Duodenal mucosa (tissue), 2 donors: Measurements from ENCODE around the gene PLD4.

ENCODE experiments used
- H3K27ac ChIP-seq: one replicate; pipeline ENCODE4 v1.7.0; 2013; ENCODE audit warnings: low read depth, low read length
- H3K27me3 ChIP-seq, 2 donors: one replicate each; pipeline ENCODE4 v1.7.0; 2013; ENCODE audit warnings: low read length in 2 of 2, control low read depth in 1 of 2; ENCODE audit not compliant: insufficient read depth in 2 of 2, control insufficient read depth in 1 of 2
- H3K36me3 ChIP-seq, 2 donors: one replicate each; pipeline ENCODE4 v1.7.0; 2013; ENCODE audit warnings: low read length in 2 of 2, control low read depth in 1 of 2; ENCODE audit not compliant: insufficient read depth in 2 of 2, control insufficient read depth in 1 of 2
- H3K4me1 ChIP-seq, 2 donors: one replicate each; pipeline ENCODE4 v1.7.0; 2013; ENCODE audit warnings: low read length in 2 of 2, control low read depth in 1 of 2; ENCODE audit not compliant: insufficient read depth in 2 of 2, control insufficient read depth in 1 of 2
- H3K4me3 ChIP-seq, 2 donors: one replicate each; pipeline ENCODE4 v1.7.0; 2013; ENCODE audit warnings: low read length in 2 of 2, low read depth in 1 of 2
- H3K9ac ChIP-seq, 2 donors: one replicate each; pipeline ENCODE4 v1.7.0; 2013; ENCODE audit warnings: low read length in 2 of 2, low read depth in 1 of 2
- H3K9me3 ChIP-seq, 2 donors: one replicate each; pipeline ENCODE4 v1.7.0; 2013; ENCODE audit warnings: low read length in 2 of 2, control low read depth in 1 of 2; ENCODE audit not compliant: control insufficient read depth in 1 of 2

PLD4 gene

DNA sequence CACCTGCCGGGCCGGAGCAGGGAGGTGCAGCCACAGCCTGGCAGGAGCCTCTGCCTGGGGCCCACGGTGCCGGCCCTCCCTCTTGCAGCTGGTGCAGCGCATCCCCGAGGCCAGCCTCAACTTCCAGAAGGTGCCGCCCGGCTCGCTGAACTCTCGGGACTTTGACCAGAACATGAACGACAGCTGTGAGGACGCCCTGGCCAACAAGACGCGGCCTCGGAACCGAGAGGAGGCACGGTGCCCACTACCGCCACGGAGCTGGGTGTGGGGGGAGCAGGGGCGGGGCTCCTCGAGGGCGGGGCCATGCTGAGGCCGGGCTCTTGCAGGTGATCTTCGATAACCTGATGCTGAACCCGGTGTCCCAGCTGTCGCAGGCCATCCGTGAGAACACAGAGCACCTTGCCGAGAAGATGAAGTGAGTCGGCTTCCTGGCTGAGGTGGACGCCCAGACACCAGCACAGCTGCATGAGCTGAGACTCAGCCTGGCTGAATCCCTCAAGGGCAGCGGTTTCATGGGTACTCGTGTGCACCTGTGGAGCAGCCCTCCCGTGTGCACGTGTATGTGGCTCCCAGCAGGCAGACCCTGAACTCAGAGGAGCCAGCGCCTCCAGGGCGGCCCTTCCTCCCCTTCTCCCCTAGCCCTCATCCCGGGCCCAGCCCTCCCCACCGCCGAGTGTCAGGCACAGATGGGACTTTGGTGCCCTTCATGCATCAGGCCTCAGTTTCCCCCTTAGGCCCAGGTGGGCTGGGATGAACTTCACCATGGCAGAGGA lies 31.1 kb upstream of the PLD4 start:
- H3K9ac ChIP-seq: no peak overlapping the region
- H3K27ac ChIP-seq: no peak overlapping the region
- peaks cover 0 to 9% of the 10 kb centered on the region in 2 donors for H3K36me3 ChIP-seq
- no peaks in the 10 kb centered on the region for H3K9me3 ChIP-seq
- no peaks in the 10 kb centered on the region for H3K27me3 ChIP-seq
- no peak overlapping the region for H3K4me3 ChIP-seq
- peaks cover 19 to 33% of the 10 kb centered on the region in 2 donors for H3K4me1 ChIP-seq

DNA sequence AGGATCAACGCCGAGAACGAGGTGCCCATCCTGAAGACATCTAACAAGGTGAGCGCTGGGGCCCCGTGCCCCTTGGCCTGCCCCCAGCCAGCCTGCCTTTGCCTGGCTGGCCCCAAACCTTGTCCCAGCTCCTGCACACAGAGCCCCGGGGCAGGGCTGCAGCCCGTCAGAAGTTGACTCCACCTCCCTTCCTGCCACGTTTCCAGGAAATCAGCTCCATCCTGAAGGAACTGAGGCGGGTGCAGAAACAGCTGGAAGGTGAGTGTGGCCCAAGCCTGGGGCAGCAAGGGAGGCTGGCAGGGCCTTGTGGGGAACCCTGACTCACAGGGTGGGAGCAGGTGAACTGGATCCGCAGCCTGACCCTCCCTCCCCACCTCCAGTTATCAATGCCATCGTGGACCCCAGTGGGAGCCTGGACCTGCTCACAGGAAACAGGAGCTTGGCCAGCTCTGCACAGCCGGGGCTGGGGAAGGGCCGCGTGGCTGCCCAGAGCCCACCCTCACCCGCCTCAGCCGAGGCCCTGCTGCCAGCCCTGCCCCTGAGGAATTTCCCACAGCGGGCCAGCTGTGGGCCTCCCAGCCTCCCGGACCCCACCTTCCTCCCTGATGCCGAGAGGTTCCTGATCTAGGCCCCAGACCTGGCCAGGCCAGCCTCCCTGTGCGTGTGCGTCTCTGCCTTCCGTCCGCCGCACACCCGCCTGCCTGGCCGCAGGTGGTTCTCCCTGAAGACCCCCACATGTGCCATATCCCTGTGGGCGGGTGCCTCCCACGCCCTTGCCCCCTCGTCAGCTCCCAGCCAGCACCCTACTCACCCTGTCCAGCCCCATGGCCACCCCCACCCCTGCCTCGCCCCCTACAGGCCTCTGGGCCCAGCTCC lies 30.1 kb upstream of the PLD4 start:
- Histone ChIP-seq H3K27me3 (no peaks in the 10 kb centered on the region), H3K9me3 (no peaks in the 10 kb centered on the region), H3K4me1 (peaks cover 19 to 33% of the 10 kb centered on the region in 2 donors), H3K27ac (no peak overlapping the region), H3K9ac (no peak overlapping the region), H3K36me3 (peaks cover 0 to 8% of the 10 kb centered on the region in 2 donors), H3K4me3 (no peak overlapping the region)

DNA sequence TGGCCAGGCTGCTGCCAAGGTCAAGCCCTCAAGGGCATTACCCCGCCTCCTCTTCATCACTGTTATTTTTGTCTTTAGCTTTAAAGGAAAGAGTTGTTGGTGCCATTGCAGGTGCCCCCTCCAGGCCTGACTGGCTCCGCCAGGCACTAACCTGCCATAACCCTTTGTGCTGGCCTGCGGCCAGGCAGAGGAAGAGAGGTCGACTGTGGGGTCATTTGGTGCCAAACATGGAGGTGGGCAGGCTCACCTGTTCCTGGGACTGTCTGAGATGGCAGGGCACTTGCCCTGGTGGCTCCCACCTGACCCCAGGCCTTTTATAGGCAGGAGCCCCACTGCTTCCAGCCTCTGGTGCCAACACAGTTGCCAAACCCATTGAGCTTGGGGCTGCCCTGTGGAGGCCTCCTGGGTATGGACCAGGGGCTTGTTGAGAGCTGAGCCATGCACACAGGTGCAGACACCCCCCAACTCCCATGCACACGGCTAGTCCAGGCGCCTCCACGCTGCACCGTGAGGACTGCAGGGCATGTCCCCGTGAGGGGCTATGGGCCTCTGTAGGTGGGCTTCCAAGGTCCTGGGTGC lies 29.4 kb upstream of the PLD4 start:
- Histone ChIP-seq H3K4me3 (no peak overlapping the region), H3K27me3 (no peaks in the 10 kb centered on the region), H3K9me3 (no peaks in the 10 kb centered on the region), H3K36me3 (peaks cover 0 to 8% of the 10 kb centered on the region in 2 donors), H3K4me1 (peaks cover 19 to 33% of the 10 kb centered on the region in 2 donors), H3K27ac (no peak overlapping the region), H3K9ac (no peak overlapping the region)

DNA sequence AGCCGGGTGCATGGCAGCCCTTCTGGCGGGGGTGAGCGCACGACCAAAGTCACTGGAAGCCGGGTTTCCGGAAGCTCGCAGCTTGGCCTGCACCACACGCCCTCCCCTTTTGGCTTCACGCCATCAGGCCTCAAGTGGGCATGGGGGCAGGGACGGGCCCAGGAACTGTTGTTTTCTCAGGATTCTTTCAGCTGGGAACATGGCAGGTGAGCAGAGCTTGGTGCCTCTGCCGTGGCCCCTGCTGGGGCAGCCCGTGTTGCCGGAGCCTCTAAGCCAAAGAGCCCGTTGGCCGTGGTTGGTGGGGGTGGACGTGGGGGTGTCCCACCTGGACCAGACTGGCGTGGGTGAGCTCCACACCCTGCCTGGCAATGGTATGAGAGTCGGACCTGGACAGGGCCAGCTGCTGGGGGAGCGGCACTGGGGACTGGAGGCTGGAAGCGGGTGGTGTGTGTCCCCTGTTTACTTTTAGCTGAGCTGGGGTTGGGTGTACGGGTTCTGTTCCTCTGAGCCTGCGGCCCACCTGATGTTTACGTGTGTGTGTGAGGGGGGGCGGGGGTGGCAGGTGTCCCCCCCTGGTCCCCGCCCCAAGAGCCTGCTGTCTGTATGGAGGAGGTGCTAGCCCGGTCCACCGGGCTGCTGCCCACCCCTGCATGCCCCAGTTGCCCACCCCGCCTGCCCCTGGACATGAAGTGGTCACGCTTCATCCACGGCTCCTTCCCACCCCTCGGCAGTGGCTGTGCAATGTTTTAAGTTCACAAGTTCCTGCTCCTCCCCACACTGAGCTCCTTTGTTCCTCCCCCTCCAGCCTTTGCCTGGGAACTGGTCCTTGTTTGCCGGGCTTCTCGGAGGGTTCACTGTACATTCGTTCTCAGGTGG lies 28.7 kb upstream of the PLD4 start:
- Histone ChIP-seq H3K36me3 (peaks cover 0 to 8% of the 10 kb centered on the region in 2 donors), H3K4me1 (peaks cover 19 to 33% of the 10 kb centered on the region in 2 donors), H3K27me3 (no peaks in the 10 kb centered on the region), H3K9me3 (no peaks in the 10 kb centered on the region), H3K27ac (no peak overlapping the region), H3K4me3 (no peak overlapping the region), H3K9ac (no peak overlapping the region)

DNA sequence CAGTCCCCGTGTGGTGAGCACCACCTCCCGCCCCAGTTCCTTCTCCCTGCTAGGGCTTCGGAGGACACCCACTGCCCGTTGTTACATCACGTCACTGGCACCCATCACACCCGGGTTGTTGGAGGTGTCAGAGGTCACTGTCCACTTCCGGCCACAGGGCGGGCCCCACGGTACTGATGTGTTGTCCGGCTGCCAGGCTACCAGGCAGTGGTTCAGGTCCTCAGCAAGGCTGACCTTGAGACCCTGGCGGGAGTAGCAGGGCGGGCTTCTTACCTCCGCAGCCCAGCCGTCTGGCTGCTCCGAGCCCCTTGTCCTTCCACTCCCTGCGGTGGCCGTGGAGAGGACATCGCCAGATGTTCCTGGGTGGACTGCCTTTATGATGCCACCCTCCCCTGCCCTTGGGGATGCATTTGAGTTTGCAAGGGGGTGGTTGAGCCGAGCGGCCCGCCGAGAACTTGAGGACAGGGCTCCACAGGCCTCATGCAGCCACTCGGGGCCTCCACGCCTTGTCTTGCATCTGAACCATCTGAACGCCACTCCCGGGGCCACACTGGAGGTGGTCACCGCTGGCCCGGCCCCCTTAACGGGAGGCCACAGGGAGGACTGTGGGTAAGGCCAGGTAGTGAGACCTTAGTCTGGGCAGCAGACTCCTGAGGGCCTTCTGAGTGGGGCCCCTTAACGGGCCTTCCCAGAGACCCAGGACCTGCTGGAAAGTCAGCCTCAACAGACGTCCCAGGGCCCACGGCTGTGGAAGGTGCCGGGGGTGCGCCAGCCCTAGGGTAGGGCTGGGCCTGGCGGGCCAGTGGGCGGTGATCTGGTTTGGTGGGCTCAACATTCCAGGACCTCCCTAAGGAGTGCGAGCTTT lies 27.1 kb upstream of the PLD4 start:
- H3K4me3 ChIP-seq: no peak overlapping the region
- H3K4me1 ChIP-seq: peaks cover 19 to 33% of the 10 kb centered on the region in 2 donors
- H3K36me3 ChIP-seq: peaks cover 0 to 8% of the 10 kb centered on the region in 2 donors
- no peaks in the 10 kb centered on the region for H3K9me3 ChIP-seq
- H3K9ac ChIP-seq: no peak overlapping the region
- no peaks in the 10 kb centered on the region for H3K27me3 ChIP-seq
- H3K27ac ChIP-seq: no peak overlapping the region

DNA sequence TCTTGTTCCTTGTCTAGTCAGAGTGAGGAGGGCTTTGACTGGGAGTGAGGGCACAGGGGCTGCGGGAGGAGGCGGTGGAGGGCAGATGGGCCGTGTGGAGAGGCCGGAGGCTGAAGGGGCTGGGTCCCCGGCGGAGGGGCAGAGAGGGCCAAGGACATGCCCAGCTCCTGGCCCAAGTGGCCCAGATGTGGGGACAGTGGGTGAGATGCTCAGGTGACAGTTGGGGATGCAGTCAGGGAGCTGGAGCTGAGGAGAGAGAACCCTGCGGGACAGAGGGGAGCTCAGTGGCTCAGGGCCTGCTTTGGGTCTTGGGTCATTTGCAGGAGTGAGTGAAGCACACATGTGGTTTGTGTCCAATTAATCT lies 26.5 kb upstream of the PLD4 start:
- H3K4me1 ChIP-seq: peaks cover 19 to 29% of the 10 kb centered on the region in 2 donors
- no peak overlapping the region for H3K4me3 ChIP-seq
- no peak overlapping the region for H3K27ac ChIP-seq
- H3K9me3 ChIP-seq: no peaks in the 10 kb centered on the region
- no peak overlapping the region for H3K9ac ChIP-seq
- peaks cover 0 to 8% of the 10 kb centered on the region in 2 donors for H3K36me3 ChIP-seq
- H3K27me3 ChIP-seq: peaks cover 0 to under 1% of the 10 kb centered on the region in 2 donors

DNA sequence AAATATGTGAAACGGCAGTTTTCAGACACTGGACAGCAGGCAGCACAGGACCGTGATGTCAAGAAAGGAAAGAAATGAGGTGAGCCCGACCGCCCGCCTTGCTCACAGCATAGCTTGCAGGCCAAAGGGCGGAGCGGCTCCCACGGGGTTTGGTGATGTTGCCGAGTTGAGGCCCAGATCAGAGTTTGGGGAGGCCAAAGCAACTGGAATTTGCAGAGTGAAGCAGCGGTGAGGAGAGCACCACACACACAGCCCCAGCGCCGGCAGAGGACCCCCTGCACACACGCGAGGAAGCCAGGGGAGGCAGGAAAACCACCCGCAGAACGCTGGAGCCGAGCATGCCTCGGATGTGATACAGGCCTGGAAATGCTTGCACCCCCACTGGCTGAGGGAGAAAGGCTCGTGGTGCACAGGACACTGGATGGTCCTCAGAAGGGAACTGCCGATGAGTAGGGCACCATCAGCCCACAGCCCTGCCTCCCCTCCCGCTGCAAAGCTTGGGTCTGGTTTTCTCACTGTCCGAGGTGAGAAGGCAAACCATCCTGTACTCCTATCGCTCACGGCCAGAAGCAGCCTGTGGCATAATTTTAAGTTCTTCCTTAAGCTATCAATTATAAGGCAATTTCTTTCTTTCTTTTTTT lies 25.7 kb upstream of the PLD4 start:
- no peak overlapping the region for H3K27ac ChIP-seq
- no peaks in the 10 kb centered on the region for H3K9me3 ChIP-seq
- no peak overlapping the region for H3K9ac ChIP-seq
- H3K4me1 ChIP-seq: peaks cover 13 to 21% of the 10 kb centered on the region in 2 donors
- no peak overlapping the region for H3K4me3 ChIP-seq
- peaks cover 0 to 8% of the 10 kb centered on the region in 2 donors for H3K27me3 ChIP-seq
- peaks cover 0 to 6% of the 10 kb centered on the region in 2 donors for H3K36me3 ChIP-seq

DNA sequence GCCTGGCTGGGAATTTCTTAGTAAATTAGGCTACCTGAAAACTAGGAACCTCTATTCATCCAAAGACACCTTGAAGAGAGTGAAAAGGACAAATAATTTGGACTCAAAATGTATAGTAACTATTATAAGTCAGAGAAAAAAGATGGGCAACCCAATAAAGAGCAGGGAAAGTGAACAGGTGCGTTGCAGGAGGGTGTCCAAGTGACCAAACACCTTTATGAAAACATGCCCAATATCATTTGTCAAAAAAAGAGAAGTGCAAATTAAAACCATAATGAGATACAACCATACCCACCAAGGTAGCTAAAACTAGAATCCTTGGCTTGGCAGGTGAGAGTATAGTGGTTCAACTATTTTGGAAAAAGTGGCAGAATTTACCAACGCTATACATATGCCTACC lies 24.9 kb upstream of the PLD4 start:
- Histone ChIP-seq H3K4me3 (no peak overlapping the region), H3K27me3 (peaks cover 0 to 9% of the 10 kb centered on the region in 2 donors), H3K9ac (no peak overlapping the region), H3K4me1 (peaks cover 7 to 13% of the 10 kb centered on the region in 2 donors), H3K9me3 (no peaks in the 10 kb centered on the region), H3K36me3 (no peaks in the 10 kb centered on the region), H3K27ac (no peak overlapping the region)
